GM19351 (cell line): ENCODE measurements around the gene TFDP1.

Experiments used
- ATAC-seq: cut with Tn5 transposase; IDR thresholded peaks from one replicate; pipeline ENCODE4 v1.9.1; 2021; ENCODE audit warnings: mild to moderate bottlenecking, moderate library complexity; ENCODE audit not compliant: unreplicated experiment

TFDP1 gene

GRCh38 chr13:113647351-113648215, 63.0 kb downstream of the TFDP1 start:
- no peak for ATAC-seq

- no peak for ATAC-seq
Observed at GRCh38 chr13:113648216-113648610, 63.7 kb downstream of the TFDP1 start.

- no peak for ATAC-seq
Observed at GRCh38 chr13:113649212-113649611, 64.7 kb downstream of the TFDP1 start.

- no peak for ATAC-seq
Observed at GRCh38 chr13:113650275-113650674, 65.7 kb downstream of the TFDP1 start.

GRCh38 chr13:113650731-113651148, 66.2 kb downstream of the TFDP1 start:
- no peak for ATAC-seq

GRCh38 chr13:113651511-113652403, 67.2 kb downstream of the TFDP1 start:
- no peak for ATAC-seq

DNA sequence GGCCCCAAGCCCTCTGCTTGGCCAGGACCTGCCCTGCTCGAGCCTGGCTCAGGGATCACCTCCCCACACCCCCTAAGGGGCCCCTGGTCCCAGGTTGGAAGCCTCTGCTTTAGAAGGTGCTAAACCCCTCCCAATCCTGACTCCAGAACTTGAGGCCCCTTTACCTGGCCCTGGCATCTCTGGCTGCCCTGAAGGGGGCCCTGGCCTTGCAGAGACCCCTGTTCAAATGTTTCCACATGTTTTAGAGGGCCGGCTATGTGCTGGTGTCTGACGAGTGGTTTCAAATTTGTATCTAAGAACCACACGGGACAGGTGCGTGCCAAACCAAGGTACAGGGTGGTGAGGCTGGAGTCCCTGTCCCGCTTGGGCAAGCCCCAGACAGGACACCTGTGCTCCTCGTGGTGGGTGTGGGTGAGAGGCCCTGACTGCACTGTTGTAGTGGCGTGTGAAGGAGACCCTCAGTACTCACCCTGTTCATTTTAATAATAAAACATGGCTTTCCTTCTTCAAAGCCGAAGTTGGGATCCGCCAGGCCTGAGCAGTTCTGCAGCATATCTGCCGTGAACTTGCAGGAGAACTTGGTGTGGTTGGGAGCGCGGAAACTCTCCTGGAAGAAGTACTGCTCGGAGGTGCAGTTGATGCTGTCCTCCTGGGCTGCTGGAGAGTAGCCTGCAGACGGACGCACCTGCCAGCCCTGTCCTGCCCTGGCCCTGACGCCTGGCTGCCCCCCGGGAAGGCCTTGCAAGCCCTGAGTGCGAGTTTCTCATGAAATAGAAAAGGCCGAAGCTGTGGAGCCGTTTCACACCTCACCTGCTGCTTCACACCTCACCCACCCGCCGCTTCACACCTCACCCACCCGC, 68.1 kb downstream of the TFDP1 start:
- no peak for ATAC-seq

DNA sequence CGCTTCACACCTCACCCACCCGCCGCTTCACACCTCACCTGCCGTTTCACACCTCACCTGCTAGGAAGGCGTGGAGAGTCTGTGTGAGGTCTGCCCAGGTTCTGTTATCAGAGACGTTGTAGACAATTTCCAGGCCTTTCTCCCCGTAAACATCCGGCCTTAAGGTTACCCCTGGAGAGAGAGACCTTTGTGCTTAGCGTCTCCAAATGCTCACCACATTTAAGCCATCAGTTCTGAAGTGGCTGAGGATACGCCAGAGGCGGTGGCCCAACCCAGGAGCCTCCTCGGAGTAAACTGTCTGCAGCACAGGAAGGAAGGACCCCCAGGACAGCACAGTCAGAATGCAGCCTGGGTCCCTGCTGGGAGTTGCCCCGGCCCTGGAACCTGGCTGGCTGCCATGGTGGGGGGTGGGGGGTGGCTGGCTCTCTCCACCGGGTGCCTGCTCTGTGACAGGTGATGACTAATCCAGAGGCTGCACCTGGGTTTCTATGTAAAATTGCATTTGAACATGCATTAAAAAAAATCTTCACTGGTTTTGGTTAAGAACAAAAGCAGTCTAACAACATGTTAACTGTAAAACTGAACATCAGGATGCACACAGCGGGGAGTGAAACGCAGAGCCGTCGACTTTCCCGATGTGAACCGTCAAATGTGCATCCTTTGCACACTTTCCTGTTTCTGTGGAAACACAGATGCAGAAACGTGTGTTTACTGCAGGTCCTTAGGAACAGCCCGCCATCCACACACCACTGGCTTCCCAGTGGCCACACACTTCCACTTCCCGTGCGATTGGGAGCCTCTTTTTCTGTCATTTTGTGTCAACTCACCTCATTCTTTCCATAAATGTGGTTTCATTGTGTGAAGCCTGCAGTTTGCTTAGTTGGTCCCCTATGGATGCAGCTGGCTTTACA, 69.0 kb downstream of the TFDP1 start:
- no peak for ATAC-seq

- no peak for ATAC-seq
Observed at GRCh38 chr13:113654175-113654560, 69.6 kb downstream of the TFDP1 start.

DNA sequence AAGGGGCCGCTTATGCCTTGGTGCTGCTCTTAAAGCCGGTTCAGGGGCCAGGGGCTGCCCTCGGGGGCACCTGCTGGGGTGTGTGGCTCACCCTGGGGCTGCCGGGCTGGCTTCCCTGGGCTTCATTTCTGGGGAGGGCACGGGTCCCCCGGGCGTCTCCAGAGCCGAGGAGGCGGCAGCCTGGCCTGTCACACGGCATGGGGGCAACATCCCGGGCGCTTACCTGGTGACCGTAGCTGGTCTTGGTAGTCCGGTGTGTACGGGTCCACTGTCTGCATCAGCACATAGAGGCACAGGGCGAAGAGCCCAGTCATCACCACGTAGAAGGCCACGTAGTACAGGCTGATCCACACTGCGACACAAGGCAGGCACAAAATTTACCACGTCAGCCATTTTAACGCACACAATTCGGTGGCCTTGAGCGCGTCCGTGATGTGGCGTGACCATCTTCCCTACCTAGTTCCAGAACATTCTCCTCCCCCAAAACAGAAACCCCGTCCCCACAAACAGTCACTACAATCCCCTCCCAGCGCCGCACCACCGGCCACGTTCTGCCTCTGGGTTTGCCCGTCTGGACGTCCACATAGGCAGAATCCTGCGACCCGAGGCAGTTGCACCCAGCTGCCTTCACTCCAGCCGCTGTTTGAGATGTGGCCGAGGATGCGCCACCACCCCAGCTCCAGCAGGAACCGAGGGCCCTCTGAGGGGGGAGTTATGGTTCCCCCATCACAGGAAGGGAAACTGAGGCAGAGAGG, 70.2 kb downstream of the TFDP1 start:
- ATAC-seq: no peak

DNA sequence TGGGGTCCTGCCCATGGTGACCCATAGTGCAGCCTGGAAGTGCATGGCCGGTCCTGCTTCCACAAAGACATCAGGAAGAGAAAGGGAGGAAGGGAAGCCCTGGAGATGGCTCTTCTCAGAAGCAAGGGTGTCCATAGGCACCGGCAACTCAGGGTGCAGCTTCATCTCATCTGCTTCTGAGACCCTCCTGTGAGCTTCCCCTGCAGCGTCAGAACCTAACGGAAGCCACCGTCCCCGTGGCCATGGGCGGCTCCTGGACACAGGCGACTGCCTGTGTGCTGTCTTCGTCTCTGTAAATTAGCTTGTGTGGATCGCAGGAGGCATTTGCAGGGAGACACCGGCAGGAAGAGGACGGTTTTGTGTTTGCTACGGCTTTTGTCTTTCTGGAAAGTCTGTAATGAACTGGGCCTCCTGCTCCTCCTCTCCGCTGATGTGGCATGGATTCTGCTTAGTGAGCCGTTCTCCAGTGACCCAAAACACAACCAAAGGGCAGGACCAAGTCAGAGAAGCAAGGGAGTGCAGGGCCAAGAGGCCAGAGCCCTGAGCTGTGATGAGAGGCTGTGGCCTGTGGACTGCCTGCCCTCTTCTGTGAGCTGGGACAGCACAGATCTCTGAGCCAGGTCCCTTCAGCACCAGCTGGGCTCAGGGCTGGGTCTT, 70.9 kb downstream of the TFDP1 start:
- ATAC-seq: no peak

DNA sequence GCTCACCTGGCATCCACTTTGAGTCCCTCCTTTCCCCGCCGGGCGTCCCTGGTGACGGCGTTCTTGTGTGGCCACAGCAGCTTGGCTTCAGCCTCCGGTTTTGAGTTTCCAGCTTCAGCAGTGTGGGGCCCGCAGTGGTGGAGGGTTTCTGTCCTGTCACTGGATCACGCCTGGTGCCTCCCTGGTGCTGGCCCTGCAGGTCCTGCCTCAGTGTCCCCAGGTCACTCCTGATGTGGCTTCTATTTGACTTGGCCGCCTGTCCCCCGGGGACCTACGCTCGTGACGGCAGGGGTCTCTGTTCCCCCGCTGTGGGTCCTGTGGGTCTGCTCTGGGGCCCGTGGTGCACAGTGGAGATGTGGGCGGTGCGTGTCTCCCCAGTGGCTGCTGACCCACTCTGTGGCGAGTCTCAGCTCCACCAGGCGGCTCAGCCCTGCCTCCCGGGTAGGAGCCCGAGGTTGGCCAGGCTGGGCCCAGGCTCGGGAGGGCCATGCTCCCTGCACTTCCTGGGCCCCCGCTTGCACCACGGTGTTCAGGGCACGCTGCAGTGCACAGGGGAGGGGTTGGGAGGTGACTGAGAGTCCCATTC, 71.5 kb downstream of the TFDP1 start:
- ATAC-seq: no peak

- ATAC-seq: no peak
Observed at GRCh38 chr13:113656831-113657671, 72.5 kb downstream of the TFDP1 start.

- no peak for ATAC-seq
Observed at GRCh38 chr13:113657851-113658741, 73.5 kb downstream of the TFDP1 start, which contains the start of gene ATP4B. TSS of gene ATP4B (minus strand) at chr13:113658198. CDS start at chr13:113658144, 54 bp downstream.

DNA sequence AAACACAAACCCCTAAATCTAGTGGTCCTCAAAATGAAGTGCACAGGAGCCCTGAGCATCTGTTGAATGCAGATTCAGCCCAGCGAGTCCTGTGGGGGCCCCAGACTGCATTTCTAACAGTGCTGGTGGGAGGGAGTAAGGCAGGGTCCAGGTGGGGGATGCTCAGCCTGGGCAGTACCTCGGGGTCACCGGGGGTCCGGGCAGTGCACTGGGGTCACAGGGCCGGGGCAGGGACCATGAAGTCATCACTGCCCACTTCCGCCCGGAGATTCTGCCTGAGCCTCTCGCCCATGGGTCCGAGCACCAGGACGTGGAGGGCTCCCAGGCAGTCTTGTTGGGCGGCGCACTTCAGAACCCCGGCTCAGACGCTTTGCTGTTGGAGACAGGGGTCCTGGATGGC, 74.3 kb downstream of the TFDP1 start:
- ATAC-seq: no peak

- no peak for ATAC-seq
Observed at GRCh38 chr13:113659337-113659736, 74.8 kb downstream of the TFDP1 start.
